Frontal cortex (tissue), 4 donors: Measurements from ENCODE around the gene GSTA2. TPM values are rescaled to one million over a fixed set of nuclear protein-coding genes. Genes with fewer than 3 reads are reported as not detected.
"Not testable (repeated sequence)": the region's sequence is repeated elsewhere in the genome, so short reads cannot be mapped to it uniquely, and the experiment has no call there.

Experiments used
- DNase-seq, 2 donors: peaks; one replicate each; pipeline ENCODE4 v3.0.0; 2012; ENCODE audit warnings: low spot score in 2 of 2
- FAIRE-seq: peaks from 2 replicates; lab custom pipeline; 2012; peaks lifted over from hg19 to GRCh38; lab: Jason Lieb, UNC
- total RNA-seq: library from RNA; depleted of rRNA; stranded (reverse); fragments of >200 nt; gene quantifications from one replicate; pipeline ENCODE4 v1.2.3, GENCODE V29; 2014
- donor health status: control.
- donor health status: control.
- donor health status: control.

GSTA2 gene
- total RNA-seq, result not detected

DNA sequence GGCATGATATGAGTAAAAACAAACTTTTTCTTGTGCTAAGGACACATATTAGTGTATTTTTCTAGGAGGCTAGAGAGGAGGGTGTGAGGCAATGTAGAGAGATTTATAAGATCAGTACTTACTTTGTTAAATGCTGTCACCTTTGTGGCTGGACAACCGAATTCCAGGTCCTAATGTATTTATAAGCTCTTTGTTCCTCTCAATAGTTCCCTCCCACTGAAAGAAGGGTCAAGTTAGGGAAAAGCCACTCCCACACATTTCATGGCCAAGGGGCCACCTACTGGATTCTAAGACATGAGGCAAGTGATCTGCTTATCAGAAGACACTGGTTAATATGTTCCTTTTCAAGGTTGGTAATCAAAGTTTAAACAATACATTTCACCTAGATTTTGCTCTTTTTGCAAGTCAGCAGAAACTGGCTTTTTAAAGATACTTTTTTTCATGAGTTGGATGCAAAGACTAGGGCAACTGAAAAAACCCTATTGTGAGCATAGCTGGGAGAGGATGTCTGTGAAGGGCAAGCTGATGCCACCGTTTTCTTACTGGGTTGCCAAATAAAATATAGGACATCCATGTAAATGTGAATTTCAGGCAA lies at the start of gene GSTA2:
GSTA2 (minus strand) TSS at position 154 of the 595 bp plus-strand sequence. CDS start 5,528 bp downstream, outside the sequence.
- not testable (repeated sequence) for DNase-seq, FAIRE-seq

DNA sequence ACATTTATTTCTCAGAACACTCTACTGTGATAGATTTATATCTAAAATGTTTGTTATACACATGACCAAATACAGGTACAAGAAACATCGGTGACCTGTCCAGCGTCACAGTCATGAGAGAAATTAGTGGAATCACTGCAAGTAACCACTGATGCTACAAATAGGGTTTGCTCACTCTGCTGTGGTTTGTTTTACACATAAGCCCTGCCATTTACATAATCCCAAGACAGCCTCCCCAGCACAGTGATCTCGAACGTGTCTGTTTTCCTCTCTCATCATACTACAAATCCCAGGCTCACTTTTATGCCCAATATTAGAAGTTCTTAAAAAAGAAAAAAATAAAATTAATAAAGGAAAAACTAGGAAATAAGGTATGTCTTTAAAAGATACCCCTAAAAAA lies 46.5 kb upstream of the GSTA2 start:
- not testable (repeated sequence) for FAIRE-seq, DNase-seq

DNA sequence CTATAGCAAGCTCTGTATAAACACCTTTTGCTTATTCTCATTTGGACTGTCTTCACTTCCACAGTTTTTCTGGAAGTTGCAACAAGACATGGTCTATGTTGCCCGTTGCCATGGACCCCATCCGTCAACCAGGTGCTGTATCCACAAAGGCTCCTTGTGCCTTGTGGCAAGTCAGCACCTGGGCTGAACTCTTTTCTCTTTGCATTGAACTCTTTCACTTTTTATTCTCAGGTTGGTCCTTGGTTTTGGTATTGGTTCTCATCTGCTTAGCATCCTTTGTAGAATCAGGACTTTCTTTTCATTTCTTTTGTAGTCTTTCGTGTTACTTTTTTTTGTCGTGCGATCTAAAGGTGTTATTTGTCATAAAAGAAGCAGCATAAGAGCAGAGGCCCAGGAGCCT lies 45.4 kb upstream of the GSTA2 start:
- FAIRE-seq, result no peak
- DNase-seq, result no peak

DNA sequence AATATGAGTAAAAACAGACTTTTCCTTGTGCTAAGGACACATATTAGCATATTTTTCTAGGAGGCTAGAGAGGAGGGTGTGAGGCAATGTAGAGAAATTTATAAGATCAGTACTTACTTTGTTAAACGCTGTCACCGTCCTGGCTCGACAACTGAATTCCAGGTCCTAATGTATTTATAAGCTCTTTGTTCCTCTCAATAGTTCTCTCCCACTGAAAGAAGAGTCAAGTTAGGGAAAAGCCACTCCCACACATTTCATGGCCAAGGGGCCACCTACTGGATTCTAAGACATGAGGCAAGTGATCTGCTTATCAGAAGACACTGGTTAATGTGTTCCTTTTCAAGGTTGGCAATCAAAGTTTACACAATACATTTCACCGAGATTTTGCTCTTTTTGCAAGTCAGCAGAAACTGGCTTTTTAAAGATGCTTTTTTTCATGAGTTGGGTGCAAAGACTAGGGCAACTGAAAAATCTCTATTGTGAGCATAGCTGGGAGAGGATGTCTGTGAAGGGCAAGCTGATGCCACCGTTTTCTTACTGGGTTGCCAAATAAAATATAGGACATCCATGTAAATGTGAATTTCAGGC lies 40.5 kb upstream of the GSTA2 start, which contains the start of gene GSTA1:
GSTA1 (minus strand) TSS at position 149 of the 588 bp plus-strand sequence. CDS start 4,549 bp downstream, outside the sequence.
- FAIRE-seq, DNase-seq: not testable (repeated sequence)

DNA sequence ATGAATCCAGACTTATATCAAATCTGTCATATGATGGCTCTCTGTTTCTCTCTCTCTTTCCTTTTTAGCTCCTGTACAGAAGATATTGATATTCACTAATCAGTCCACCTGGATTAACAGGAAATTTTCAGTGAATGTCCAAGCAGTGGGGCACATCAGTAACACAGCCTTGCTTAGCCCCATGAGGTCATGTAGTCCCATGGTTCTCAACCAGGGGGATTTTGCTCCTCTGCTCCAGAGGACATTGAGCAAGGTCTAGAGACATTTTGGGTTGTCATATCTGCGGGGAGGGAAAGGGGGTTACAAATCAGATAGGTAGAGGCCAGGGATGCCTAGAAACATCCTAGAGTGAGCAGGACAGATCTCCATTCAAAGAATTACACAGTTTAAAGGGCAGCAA lies 39.5 kb upstream of the GSTA2 start:
- DNase-seq, result no peak

DNA sequence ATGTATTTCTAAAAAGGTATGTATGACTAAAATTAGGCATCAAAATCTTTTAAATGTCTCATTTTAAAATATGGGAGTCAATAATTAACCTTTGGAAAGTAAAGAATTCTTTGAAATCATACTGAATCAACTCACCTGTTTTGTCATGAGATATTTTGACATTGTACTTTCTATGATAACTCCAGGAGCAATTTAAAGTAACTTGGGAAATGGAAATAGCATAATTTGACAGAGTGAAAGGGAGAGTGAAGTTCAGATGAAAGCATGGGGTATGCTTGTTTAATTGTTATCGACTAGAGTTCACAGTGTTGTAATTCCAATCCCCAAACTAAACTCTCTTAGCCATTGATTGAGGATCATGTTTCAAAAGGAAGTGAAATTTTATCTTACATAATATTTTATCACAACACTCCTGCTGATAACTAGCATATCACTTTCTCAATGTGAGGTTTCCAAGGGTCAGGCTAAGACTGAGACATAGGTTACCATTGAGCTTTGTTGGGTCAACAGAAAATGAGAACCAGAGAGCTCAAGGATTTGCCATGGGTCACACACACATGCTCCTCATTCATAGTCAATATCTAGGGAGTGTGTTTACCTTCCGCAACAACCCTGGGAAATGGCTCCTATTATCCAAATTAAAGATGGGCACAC lies 38.0 kb upstream of the GSTA2 start:
- FAIRE-seq, result no peak
- no peak for DNase-seq

More for the DNA sequence above, 39.5 kb upstream of the GSTA2 start:
- no peak for FAIRE-seq

DNA sequence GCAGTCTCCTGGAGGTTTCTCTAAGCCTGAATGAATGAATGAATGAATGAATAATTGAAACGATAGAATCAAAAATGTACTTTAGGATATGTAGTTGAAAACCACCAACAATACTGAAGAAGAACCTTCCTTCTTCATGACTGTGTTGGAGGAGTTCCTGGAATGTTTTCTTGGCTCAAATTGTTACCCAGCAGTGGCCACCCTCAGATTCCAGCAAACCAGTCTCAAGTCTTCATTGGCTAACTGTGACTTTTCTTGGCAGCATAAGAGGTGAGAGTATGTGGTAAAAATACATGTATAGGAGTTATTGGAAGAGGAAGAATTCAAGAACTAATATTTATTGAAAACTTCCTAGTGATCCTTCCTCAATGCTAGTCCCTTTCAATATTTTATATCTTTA lies 36.0 kb upstream of the GSTA2 start:
- FAIRE-seq, DNase-seq: not testable (repeated sequence)

DNA sequence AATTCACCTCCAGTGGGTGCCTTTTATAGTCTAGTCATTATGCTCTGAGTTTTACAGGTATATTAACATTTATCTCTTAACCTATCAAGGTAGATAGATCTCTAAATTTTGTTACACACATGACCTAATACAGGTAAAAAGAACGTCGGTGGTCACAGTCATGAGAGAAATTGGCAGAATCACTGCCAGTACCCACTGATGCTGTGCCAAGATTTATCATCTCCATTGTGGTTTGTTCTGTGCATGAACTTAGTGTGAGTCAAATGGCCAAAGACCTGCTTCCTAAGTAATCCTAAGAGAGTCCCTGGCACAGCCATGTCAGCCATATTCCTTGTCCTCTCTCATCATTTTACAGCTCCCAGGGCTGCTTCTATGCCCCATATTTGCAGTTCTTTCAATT lies 31.1 kb upstream of the GSTA2 start:
- not testable (repeated sequence) for DNase-seq, FAIRE-seq

DNA sequence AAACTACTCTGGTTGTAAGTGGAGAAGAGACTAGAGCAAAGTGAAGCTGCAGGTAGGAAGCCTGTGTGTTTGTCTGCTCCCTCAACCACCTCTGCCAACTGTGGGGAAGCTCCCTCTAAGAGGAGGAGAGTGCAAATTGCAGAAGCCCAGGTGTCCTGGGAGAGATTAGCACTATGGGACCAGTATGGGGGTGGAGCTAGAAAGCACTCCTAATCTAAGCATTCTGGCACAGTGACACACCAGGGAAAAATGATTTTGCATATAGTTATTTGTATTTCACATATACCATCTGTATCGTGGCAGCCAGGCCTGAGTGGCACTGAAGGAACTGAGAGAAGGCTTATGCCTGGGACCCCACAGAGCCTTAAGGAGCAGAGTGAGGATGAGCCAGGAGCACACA lies 27.6 kb upstream of the GSTA2 start:
- FAIRE-seq (no peak), DNase-seq (no peak)

DNA sequence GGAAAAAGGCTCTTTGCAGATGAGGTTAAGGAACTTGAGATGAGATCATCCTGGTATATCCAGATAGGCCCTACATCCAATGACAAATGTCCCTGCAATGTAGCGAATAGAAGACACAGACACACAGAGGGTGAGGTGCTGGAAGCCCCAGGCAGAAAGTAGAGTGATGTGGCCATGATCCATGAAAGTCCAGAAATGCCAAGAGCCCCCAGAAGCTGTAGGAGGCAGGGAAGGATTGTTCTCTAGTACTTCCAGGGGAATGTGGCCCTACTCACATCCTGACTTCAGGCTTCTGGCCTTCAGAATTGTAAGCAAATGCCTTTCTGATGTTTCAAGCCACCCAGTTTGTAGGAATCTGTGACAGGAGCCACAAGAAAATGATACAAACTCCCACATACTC lies 26.4 kb upstream of the GSTA2 start:
- not testable (repeated sequence) for FAIRE-seq, DNase-seq

DNA sequence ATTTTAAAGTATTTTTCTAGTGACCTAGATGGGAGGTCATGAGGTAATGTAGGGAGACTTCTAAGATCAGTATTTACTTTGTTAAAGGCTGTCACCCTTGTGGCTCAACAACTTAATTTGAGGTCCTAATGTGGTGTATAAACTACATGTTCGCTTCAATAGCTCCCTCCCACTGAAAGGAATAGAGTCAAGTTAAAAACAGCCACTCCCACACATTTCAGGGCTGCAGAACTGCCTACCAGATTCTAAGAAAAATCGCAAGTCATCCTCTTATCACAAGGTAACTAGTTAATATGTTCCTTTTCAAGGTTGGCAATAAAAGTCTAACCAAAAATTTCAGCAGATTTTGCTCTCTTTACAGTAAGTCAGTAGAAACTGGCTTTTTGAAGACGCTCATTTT lies 25.2 kb upstream of the GSTA2 start:
- FAIRE-seq (no peak), DNase-seq (peak in 1 of 2 donors; percentile 6)

DNA sequence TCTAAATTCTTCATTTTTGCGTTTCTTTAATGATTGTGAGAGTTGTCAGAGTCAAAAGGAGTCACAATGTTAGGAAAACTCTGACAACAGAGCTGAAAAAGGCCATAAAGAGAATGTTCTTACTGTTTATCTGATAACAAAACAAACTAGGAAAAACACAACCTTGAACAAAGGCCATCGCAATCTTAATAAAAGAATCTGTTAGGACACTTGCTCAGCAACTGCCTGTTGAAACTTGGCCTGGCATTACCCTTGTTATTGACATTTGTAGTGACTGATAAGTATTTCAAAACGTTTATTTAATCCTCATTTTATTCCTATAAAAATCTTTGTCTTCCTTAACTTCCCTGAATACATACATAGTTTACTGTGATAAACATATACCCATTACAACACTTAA lies 24.6 kb upstream of the GSTA2 start:
- no peak for FAIRE-seq
- no peak for DNase-seq

DNA sequence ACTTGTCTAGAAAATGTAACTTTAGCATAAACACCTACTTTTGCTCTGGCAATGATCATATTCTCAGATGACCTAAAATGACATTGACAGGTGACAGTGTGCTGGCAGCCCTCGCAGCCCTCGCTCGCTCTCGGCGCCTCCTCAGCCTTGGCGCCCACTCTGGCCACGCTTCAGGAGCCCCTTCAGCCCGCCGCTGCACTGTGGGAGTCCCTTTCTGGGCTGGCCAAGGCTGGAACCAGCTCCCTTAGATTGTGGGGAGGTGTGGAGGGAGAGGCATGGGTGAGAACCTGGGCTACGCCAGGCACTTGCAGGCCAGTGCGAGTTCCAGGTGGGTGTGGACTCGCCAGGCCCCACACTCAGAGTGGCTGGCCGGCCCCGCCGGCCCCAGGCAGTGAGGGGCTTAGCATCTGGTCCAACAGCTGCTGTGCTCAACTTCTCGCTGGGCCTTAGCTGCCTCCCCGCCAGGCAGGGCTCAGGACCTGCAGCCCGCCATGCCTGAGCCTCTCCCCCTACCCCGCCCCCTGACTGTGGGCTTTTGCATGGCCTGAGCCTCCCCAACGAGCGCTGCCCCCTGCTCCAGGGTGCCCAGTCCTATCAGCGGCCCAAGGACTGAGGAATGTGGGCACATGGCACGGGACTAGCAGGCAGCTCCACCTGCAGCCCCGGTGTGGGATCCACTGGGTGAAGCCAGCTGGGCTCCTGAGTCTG lies 23.1 kb upstream of the GSTA2 start:
- FAIRE-seq, result no peak

DNA sequence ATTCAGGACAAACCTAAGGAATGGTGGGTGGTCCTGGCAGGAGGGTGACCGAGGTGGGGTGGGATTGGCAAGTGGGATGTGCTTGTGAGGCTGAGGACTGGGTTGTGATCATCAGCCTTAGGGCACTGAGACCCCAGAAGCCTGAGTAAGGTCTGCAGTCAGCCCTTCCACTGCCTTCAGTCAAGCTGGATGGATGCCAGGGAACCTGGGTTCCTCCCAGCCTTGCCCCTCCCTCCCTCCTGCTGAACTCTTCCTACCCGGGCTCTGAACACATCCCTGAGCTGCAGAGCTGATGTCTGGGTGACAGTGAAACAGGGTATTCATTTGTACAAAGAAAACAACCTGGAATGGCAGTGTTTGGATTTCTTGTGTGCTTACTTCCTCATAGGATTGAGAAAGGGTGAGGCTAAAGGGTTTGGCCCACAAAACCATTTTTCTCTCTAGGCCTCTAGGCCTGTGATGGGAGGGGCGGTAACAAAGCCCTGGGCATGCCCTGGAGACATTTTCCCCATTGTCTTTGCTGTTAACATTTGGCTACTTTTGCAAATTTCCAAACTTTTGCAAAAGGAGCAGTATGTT lies 19.5 kb upstream of the GSTA2 start:
- not testable (repeated sequence) for FAIRE-seq, DNase-seq

More for the DNA sequence above, 23.1 kb upstream of the GSTA2 start:
- DNase-seq, result no peak

DNA sequence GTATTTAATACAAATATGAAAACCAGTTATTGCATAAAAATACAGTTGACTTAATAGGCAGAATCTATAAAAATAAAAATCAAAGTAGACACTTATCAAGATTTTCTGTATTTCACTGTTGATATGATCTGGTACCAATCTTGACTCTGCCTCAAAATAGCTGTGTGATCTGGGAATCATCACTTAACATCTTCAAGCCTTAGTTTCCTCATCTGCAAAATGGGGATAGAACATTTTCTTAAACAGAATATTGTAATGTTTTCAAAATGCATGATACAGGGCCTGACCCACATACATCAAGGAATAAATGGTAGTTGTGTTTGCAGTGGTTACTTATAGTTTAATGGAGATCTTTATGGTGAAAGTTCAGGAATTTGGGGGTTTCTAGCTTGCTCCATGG lies 18.9 kb upstream of the GSTA2 start:
- not testable (repeated sequence) for FAIRE-seq, DNase-seq

DNA sequence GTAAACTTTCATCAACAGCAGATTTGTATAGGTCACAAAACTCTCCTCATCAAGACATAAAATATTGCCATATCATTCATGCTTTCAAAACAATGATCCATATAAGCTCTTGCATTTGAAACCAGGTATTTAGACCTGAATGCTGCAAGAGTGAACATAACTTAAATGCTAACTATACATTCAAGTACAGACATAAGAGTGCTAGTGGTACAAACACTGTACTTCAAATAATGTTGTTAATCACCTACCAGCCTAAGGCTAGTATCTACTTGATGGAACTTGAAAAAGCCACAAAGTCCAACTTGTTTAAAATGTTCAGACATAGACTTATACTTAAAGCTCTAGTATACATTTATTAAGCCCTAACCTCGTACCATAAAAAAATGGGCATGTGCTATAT lies 16.0 kb upstream of the GSTA2 start:
- no peak for DNase-seq
- FAIRE-seq, result no peak

DNA sequence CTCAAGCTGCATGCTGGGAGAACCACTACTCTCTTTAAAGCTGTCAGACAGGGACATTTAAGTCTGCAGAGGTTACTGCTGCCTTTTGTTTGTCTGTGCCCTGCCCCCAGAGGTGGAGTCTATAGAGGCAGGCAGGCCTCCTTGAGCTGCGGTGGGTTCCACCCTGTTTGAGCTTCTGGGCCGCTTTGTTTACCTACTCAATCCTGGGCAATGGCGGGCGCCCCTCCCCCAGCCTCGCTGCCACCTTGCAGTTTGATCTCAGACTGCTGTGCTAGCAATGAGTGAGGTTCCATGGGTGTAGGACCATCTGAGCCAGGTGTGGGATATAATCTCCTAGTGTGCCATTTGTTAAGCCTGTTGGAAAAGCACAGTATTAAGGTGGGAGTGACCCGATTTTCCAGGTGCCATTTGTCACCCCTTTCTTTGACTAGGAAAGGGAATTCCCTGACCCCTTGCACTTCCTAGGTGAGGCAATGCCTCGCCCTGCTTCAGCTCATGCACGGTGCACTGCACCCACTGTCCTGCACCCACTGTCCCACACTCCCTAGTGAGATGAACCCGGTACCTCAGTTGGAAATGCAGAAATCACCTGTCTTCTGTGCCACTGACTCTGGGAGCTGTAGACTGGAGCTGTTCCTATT lies 13.6 kb upstream of the GSTA2 start:
- FAIRE-seq, DNase-seq: not testable (repeated sequence)

DNA sequence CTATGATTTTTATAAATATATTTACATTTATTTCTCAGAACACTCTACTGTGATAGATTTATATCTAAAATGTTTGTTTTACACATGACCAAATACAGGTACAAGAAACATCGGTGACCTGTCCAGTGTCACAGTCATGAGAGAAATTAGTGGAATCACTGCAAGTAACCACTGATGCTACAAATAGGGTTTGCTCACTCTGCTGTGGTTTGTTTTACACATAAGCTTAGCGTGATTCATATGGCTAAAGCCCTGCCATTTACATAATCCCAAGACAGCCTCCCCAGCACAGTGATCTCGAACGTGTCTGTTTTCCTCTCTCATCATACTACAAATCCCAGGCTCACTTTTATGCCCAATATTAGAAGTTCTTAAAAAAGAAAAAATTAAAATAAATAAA lies 6.1 kb upstream of the GSTA2 start:
- not testable (repeated sequence) for DNase-seq, FAIRE-seq

DNA sequence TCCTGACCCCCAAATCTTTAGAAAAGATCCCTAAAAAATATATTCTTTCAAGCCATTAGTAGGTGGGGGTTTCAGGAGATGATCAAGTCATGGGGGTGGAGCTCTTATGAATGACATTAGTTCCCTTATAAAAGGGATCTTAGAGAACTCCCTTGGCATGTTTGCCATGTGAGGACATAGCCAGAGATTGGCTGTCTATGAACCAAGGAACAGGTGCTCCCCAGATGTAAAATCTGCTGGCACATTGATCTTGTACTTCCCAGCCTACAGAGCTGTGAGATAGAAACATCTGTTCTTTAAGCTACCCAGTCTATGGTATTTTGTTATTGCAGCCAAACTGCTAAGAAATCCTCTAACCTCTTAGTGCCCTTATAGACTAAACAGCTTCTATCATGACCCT lies 4.4 kb upstream of the GSTA2 start:
- not testable (repeated sequence) for FAIRE-seq, DNase-seq
